ENCODE data around the gene HPSE.
"Not testable (repeated sequence)": the region's sequence is repeated elsewhere in the genome, so short reads cannot be mapped to it uniquely, and the experiment has no call there.

The HPSE gene

DNA sequence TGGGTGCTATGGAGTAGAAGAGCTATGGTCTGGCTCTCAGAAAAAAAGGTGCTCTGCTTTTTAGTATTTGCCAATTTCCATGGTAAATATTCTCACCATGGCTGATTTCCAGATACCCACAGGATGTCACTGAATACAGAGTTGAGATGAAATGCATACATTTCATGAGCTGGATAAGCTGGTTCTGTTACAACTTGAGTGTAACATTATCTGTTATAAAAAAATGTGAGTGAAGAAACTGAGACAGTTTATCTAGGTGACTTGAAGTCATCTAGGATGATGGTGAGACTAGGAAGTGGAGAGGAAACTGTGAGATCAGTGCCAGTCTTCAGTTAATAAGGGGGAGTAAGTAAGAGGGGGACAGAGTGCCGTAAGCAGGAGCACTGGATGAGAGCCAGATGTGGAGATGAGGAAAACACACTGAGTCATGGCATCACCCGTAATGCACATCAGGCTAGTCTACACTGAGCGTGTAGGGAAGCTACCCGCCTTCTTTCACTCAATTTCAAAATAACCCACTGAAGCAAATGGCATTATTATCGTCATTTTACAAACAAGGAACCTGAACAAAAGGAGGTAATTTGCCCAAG lies 5.0 kb downstream of the HPSE start:
- no peak for DNase-seq

DNA sequence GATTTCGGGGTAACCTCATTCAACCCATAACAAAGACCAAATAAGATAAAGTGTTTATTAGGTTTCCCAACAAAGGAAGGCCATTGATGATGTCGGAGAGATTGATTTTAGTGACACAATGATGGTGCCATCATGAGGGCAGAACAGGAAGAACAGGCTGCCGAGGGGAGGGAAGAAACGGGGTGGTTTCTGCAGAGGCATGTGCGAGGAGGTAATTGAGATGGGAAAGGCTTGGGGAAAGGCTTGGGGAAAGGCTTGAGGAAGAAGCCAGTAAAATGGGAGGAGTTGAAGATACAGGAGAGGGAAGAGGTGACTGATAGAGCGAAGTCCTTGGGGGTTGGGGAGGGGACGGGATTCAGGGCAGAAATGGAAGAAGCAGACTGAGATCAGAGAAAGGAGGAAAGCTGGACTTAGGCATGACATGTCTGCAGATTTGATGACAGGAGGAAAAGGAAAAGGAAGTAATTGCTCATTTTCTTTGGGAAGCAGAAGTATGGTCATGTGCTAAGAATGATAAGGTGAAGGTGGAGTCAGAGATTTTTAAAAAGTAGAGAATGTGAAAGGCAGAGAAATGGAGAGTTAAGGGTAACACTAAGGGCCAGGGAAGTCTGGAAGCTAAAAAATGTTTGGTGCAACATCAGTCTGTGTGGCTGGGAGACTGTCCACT lies 6.0 kb downstream of the HPSE start:
- no peak for DNase-seq

DNA sequence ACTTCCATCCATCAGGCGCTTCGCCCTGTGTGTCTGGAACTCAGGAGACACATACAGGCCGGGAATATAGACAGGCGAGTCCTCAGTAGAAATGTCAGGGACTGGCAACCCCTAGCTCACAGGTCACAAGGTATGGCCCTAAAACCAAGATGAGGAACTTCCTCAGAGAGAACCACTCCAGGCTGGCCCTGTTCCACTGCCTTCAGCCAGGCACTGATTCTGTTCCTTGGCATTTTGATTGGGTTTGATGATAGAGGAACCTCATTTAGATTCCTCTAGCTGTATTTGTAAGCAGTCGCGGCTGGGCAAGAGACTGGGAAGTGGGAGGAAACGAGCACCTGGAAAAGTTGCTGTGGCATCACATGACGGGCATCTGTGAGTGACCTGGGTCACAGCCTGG lies 8.1 kb downstream of the HPSE start:
- no peak for DNase-seq

DNA sequence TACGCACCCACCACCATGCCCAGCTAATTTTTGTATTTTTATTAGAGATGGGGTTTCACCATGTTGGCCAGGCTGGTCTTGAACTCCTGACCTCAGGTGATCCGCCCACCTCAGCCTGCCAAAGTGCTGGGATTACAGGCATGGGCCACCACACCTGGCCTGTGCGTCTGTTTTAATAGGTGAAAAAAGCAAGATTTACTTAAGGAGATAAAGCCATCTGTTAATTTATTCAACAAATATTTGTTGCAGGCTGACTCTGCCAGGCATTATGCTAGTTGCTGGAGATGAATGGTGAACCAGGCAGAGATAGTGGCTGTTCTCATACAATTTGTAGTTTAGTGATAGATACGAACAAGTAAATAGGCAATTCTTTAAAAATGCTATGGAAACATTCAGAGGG lies 9.3 kb downstream of the HPSE start:
- not testable (repeated sequence) for DNase-seq

DNA sequence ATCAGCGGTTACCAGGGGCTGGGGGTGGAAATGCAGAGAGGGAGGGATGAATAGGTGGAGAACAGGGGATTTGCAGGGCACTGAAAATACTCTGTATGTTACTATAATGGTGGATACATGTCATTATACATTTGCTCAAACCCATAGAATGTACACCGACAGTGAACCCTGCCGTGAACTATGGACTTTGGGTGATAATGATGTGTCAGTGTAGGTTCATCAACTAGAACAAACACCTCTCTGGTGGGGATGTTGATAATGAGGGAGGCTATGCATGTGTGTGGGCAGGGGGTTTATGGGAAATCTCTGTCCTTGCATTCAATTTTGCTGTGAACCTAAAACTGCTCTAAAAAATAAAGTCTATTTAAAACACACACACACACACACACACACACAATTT lies 11.5 kb downstream of the HPSE start:
- no peak for DNase-seq

DNA sequence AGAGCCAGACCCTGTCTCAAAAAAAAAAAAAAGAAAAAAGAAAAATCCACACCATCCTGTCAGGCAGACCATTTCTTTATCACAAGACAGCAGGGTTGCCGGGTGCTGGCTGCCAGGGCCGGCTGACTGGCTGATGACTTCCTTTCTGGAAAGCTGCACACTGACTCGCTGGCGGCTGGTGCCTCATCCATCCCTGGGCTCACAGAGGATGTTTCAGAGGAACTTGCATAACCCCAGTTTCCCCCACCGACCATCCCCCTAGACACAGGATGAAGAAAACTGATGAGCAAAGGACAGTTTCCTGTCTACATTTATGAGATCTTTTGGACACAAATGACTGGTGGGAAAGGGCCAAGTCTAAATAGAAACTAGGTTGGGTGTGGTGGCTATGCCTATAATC lies 14.1 kb downstream of the HPSE start:
- no peak for DNase-seq

DNA sequence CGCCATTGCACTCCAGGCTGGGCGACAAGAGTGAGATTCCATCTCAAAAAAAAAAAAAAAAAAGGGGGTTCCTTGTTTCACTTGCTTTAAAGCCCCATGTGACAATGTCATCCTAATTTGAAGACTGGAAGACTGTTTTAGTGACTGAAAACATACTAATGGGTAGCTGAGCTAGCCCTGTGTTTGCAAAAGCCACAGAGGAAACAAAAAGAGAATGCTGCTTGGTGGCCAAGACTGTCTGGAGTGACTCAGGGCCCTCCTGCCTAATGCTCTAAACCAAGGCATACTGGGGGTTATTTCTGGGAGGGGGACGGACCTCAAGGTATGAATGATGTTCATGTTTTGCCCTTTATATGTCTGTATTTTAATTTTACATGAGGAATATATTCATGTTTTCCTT lies 16.0 kb downstream of the HPSE start:
- no peak for DNase-seq

DNA sequence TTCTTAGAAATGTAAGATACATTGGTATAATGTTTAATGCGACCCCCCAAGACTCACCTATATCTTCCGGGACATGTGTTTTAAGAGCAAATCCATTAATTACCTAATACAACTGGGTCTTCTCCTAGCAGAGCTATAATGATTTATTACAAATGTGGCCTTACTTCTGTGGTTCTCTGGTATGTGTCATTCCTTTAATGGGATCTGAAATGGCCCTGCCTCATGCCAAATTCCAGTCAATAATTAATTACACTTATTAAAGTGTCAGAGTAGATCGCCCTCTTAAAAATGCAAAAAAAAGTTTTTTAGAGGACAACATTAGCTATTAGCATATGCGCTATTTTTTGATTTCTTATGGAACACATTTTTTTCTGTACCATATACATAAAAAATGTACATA lies 17.0 kb downstream of the HPSE start:
- DNase-seq, result no peak

DNA sequence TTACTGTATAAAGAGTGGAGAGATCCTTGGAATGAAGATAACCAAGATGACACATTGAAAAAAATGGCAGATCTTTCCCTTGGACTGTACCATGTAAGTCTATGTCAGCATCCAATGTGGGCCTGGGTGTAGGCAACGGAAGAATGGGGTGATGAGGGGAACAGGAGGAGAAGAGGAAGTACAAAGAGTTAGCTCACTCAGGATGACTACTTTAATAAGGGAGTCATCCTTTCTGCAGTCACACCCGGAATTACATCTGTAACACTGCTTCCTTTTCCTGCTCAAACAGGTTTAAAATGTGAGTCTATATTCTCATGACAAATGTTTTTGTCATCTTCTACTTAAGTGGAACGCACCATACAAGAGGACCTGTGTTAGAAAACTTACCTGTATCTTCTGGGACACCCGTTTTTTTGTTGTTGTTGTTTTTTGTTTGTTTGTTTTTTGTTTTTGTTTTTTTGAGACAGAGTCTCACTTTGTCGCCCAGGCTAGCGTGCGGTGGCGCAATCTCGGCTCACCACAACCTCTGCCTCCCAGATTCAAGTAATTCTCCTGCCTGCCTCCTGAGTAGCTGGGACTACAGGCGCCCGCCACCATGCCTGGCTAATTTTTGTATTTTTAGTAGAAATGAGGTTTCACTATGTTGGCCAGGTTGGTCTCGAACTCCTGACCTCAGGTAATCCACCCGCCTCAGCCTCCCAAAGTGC lies 18.0 kb downstream of the HPSE start:
- no peak for DNase-seq

DNA sequence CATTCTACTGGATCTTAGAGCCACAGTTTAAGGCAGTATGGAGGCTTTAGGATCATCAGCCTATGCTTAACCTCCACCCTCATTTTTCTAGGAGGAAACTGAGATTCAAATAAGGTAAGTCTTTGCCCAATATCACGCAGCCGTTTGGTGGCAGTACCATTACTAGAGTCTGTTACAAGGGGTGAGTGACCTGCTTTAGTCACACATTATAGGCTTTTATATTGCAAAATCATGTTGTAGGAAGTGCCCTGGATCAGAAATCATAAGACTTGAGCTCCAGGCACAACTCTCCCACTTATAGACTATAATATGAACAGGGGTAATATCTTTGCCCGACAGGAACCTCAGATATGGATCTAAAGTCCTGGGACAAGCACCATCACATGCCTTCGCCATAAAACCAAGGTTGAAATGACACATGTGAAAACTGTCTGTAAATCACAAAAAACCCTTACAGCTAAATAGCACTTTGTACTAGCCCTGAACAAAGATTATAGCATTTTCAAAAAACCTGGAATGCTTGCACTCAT lies 19.2 kb downstream of the HPSE start:
- no peak for DNase-seq

DNA sequence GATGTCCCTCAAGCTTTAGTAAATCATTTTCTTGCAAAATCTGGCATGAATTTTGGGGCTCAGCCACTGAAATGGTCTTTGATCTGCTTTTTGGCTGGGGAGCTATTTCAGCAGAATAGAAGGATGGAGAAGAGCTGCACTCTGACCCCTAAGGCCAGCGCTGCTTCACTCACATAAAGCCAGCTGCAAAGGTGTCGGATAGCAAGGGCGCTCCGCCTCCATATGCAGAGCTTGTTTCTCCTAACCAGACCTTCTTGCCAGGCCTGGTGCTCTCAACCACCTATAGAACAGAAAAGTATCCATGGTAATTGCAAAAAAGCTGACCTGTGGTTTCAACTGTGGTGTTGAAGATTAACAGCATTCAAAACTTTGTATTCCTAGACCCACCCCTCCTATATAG lies 26.0 kb downstream of the HPSE start:
- no peak for DNase-seq

DNA sequence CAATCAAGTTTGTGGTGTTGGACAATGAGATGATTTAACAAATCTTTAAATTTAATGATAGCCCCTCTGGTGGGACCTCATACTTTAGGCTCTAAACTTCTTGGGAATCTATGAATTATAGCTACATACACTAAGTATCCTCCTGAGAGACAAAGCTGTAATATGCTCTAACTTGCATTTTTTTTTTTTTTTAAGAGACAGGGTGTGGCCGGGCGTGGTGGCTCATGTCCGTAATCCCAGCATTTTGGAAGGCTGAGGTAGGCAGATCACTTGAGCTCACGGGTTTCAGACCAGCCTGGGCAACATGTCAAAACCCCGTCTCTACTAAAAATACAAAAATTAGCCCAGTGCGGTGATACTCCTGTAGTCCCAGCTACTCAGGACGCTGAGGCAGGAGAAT lies 26.7 kb downstream of the HPSE start:
- no peak for DNase-seq

DNA sequence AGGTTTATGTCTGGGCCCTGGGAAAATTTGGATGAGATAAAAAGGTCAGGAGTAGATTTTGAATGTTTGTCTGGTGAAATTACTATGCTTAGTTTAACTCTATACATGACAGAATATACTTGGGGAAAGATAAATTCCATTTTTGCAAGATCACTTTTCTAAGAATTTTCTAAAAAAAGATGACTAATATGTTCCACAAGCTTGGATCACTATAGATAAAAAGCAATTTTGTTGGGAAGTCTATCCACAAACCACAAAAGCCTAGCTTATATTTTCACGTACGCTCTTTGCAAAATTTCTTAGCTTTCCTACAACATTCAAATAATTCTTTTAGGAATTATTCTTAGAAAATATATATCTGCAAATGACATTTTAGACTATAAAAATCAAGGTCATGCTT lies 29.5 kb downstream of the HPSE start:
- DNase-seq, result no peak

DNA sequence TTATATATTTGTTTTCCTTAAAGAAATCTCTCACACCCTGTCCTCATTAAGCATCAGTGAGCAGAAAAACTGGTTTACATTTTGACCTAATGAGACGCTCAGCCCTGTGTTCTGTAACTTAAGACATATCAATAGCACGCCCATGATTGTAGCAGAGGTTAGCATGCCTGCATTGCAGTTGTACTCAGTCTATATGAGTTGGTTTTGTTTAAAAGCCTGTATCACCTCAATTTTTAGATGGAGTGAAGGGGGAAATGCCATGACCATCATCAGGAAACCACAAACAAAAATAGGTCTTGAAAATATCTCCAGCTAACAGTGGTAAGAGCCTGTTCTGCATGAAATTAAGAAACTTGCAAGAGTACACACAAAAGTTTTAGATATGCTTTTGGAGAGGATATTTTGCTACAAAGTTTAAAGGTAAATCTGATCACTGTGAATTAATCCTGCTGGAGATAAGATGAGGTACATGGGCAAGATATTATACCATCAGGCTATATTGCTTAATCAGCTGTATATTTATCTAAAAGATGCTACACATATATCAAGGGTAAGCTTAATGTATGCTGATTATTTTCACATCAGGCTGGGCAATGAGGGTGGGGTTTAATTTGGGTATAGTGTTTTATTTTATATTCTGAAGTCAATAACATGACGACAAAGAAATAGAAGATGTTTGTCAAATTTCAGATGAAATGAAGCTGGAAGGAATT lies 36.9 kb downstream of the HPSE start:
- DNase-seq, result no peak

DNA sequence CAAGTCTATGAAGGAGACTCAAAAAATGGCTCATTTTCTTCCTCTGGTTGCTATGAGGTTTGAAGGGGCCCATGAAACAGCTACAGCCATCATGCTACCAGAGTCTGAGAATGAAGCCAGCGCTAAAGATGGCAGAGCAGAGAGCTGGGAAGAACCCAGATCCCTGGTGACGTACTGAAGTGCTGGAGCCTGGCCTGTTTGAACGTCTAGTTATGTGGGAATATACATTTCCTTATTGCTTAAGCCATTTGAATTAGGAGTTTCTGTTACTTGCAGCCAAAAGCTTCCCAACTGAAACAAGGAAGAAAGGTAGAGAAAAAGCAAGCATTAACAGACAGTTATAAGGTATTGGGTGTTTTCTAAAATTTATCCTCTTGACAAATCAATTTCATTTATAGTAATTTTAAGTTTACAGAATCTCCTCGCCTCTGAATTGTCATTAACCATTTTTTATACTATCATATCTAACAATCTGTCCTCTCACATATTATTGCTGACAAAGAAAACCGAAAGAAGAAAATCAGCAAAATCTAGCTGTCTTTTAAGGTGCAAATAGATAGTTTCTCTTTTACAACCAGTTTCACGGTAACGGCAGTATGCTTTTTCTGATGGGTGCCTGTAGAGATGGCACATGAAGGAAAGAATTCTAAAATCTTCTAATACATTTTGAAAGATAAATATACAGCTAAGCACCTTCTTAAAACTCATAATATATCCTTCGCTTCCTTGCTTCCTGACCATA lies 41.2 kb downstream of the HPSE start:
- no peak for DNase-seq

DNA sequence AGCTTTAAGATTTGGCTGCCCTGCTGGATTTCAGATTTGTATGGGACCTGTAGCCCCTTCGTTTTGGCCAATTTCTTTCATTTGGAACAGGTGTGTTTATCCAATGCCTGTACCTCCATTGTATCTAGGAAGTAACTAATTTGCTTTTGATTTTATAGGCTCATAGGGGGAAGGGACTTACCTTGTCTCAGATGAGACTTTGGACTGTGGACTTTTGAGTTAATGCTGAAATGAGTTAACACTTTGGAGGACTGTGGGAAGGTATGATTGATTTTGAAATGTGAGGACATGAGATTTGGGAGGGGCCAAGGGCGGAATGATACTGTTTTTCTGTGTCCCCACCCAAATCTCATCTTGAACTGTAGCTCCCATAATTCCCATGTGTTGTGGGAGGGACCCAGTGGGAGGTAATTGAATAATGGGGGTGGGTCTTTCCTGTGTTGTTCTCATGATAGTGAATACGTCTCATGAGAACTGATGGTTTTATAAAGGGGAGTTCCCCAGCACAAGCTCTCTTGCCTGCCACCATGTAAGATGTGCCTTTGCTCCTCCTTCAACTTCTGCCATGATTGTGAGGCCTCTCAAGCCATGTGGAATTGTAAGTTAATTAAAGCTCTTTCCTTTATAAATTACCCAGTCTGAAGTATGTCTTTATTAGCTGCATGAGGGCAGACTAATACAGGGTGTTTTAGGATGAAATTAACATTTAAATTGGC lies 44.4 kb downstream of the HPSE start:
- not testable (repeated sequence) for DNase-seq

DNA sequence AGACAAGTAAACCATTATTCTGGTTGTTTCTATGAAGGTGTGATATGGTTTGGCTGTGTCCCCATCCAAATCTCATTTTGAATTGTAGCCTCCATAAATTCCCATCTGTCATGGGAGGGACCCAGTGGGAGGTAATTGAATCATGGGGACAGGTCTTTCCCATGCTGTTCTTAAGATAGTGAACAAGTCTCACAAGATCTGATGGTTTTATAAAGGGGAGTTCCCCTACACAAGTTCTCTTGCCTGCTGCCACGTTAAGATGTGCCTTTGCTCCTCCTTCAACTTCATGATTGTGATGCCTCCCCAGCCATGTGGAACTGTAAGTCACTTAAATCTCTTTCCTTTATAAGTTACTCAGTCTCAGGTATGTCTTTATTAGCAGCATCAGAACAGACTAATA lies 46.3 kb downstream of the HPSE start:
- DNase-seq, result not testable (repeated sequence)

DNA sequence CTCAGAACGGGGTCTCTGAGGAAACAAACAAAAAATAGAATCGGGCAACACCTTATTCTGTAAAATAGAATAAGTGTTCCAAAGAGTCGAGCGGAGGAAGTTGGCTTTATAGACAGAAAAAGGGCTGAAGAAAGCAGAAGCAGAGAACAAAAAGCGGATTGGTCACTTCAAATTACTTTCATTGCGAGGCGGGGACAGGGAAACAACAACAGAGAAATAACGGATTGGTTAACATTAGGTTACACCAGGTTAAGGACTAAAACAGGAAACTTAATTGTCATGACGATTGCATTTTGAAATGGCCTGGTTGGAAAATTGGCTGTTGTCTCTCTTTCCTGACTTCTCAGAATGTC lies 49.6 kb downstream of the HPSE start:
- DNase-seq, result peak in 1 of 2 experiments; percentile 18

DNA sequence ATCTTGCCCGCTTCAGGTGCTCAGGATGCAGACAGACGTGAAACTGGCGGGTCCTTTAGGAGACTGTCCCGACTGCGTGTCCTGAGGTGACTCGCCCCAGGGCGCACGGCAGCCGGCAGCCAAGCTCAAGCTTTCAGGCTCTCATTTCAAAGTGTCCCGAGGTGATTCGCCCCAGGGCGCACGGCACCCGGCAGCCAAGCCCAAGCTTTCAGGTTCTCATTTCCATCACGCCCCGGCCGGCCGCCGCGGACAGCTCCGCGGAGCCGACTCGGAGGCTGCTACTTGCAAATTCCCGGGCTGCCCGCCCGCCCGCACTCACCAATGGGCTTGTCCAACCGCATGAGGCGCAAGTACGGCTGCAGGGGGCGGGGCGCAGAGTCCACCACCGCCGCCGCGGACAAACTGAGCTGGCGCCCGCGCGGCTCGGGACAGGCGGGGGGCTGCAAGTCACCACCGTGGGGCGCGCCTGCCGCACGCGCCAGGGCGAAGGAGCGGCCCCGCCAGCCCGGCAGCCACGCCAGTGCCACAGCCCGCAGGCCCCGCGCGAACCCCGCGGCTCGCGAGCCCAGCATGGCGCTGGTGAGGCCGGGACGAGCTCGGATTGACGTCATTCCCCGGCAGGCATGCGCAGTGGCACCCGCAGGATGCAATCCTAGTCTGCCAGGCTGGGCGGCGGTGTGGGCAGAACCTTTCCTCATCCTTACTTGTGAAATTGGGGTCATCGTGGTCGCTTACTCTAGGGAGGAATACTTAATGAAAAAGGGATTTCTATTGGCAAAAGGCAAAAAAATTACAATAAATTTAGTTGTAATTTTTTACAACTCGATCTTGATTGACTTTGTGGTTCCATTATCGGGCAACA lies 50.2 kb downstream of the HPSE start, which contains the start of gene COQ2:
Gene COQ2 (minus strand): TSS at position 606 of the 862 bp plus-strand sequence. CDS start 34 bp downstream, at position 572.
- DNase-seq, result peak; percentile 80 to 89

DNA sequence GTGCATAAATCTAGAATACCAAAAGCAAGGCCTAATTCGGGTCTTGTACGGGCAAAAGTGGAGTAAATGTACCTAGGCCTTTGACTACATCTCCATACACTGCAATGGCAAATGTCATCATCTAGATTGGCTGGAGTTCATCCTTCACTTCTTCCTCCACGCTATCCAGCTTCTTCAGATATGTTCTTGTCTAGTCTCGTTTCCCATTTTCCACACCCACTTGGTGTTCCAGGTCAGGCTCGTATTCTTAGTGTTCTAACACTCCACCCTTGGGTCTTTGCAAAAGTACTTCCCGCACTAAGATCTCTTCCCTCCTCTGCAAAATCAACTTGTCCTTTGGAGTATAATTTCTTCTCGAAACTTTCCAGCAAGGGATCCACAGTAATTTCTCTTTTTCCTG lies 51.5 kb downstream of the HPSE start:
- DNase-seq, result no peak

DNA sequence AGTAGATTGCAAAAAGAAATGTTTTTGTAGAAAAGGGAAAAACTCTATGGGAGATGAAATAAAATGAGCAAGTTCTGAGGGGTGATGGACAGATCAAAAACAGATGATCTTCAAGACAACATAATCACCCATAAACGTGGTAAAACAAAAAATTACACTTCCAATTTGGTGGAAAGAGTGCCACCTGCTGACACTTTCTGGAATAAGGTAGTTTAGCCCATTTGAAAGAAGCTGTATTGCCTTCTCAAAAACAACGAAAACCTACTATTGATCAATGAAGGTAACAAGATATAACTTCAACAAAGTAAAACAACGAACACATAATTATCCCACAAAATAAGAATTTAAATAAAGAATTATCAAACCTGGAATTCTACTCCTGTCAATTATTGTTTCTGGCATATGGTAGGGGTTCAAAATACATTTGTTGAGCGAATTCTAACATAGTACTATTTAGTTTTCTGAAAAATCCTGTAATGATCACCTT lies 52.6 kb downstream of the HPSE start:
- peak; percentile 43 to 54 for DNase-seq
